Kidney (tissue), 14 donors: ENCODE measurements around the gene RTN4RL2. TPM values are rescaled to one million over a fixed set of nuclear protein-coding genes. Genes with fewer than 3 reads are reported as not detected.

ENCODE experiments used
- DNase-seq, 5 donors: peaks; one replicate each; pipeline ENCODE4 v3.0.0-alpha.2; 2013 to 2020
- FAIRE-seq: peaks from 2 replicates; lab custom pipeline; 2012; peaks lifted over from hg19 to GRCh38; lab: Jason Lieb, UNC
- H3K27ac ChIP-seq, 2 donors: one replicate each; pipeline ENCODE4 v1.7.0; 2013; ENCODE audit warnings: low read depth in 2 of 2, low read length in 2 of 2, inconsistent platforms in 1 of 2
- H3K27me3 ChIP-seq: one replicate; pipeline ENCODE4 v1.7.1; 2013; ENCODE audit warnings: low read length, inconsistent platforms; ENCODE audit not compliant: control insufficient read depth, insufficient read depth
- H3K36me3 ChIP-seq, 3 donors: one replicate each; pipeline versions ENCODE4 v1.7.0 to v1.7.1; 2013; ENCODE audit warnings: low read length in 3 of 3, control low read depth in 1 of 3, inconsistent platforms in 1 of 3; ENCODE audit not compliant: insufficient read depth in 3 of 3, control insufficient read depth in 2 of 3
- H3K4me1 ChIP-seq, 3 donors: one replicate each; pipeline versions ENCODE4 v1.7.0 to v1.7.1; 2013; ENCODE audit warnings: low read length in 3 of 3, inconsistent platforms in 1 of 3, low read depth in 1 of 3; ENCODE audit not compliant: control insufficient read depth in 2 of 3, insufficient read depth in 2 of 3
- H3K4me3 ChIP-seq, 3 donors: one replicate each; pipeline versions ENCODE4 v1.7.0 to v1.8.1; 2013; ENCODE audit warnings: low read length in 3 of 3, control low read depth in 1 of 3, inconsistent platforms in 1 of 3
- H3K9ac ChIP-seq, 3 donors: one replicate each; pipeline versions ENCODE4 v1.7.0 to v1.7.1; 2013; ENCODE audit warnings: low read length in 3 of 3, control low read depth in 1 of 3, inconsistent platforms in 1 of 3
- H3K9me3 ChIP-seq, 3 donors: one replicate each; pipeline versions ENCODE4 v1.7.0 to v1.7.1; 2013; ENCODE audit warnings: low read length in 3 of 3, control low read depth in 1 of 3, inconsistent platforms in 1 of 3; ENCODE audit not compliant: control insufficient read depth in 2 of 3, insufficient read depth in 1 of 3
- intact Hi-C: fragments of 100-400 bp; cut with DNase I; formaldehyde crosslinking; loops from one replicate; pipeline ENCODE4 v1.11.1; 2022
- polyA plus RNA-seq: library from polyadenylated mRNA; stranded (reverse); fragments of 350-450 nt; fragmentation: Illumina TruSeq; extraction: RNeasy Lipid Tissue Mini Kit (QIAGEN cat#74804); gene quantifications from one replicate; pipeline ENCODE4 v1.2.3, GENCODE V29; 2014; ENCODE audit warnings: low read depth, low replicate concordance; ENCODE audit not compliant: insufficient read depth
- total RNA-seq: library from RNA; stranded (reverse); fragmentation: NEBNext Ultra II Directional; extraction: Animal tissue kit (Norgen Biotek cat#: 25700); gene quantifications from one replicate; pipeline ENCODE4 v1.2.1, GENCODE V29; 2021
- TF ChIP-seq, protein P1 (sequence below): IDR thresholded peaks from 3 replicates; pipeline ENCODE4 v1.5.1; 2012; ENCODE audit warnings: mild to moderate bottlenecking, moderate library complexity, borderline replicate concordance; ENCODE audit not compliant: insufficient read depth; ENCODE audit errors: extremely low read depth
- donor health status: control.
- donor health status: control.
- donor health status: control.
- donor health status: control.
- donor health status: control.
- donor health status: DM: yes; HTN: yes; CAD: no.
- donor health status: Normal renal cell carcinoma (clear cell type).

The RTN4RL2 gene
- total and polyA plus RNA-seq, 2 donors from 2014 or later = 2.6 to 5.5 TPM

DNA sequence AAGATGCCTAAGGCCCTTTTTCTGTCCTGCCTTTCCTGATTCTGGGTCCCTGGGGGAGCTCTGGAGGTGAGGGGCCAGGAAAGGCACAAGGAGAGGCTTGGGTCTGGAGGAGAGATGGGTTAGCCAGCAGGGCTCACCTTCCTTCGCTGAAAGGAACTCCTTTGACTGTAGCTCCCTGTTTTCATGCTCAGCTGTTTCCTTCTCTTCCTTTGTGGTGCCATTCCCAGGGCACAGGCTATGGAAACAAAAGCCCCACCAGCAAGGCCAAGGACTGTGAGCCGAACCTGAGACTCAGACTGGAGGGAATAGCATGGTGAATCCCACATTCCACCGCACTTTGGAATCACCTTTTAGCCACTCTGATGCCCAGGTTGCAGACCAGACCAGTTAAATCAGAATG, 43.9 kb upstream of the RTN4RL2 start:
- TF ChIP-seq, protein P1, sequence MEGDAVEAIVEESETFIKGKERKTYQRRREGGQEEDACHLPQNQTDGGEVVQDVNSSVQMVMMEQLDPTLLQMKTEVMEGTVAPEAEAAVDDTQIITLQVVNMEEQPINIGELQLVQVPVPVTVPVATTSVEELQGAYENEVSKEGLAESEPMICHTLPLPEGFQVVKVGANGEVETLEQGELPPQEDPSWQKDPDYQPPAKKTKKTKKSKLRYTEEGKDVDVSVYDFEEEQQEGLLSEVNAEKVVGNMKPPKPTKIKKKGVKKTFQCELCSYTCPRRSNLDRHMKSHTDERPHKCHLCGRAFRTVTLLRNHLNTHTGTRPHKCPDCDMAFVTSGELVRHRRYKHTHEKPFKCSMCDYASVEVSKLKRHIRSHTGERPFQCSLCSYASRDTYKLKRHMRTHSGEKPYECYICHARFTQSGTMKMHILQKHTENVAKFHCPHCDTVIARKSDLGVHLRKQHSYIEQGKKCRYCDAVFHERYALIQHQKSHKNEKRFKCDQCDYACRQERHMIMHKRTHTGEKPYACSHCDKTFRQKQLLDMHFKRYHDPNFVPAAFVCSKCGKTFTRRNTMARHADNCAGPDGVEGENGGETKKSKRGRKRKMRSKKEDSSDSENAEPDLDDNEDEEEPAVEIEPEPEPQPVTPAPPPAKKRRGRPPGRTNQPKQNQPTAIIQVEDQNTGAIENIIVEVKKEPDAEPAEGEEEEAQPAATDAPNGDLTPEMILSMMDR = no peak
- no peak overlapping the region for H3K4me3 ChIP-seq
- no peaks in the 10 kb centered on the region for H3K27me3 ChIP-seq
- H3K9ac ChIP-seq = no peak overlapping the region
- no peaks in the 10 kb centered on the region for H3K9me3 ChIP-seq
- H3K27ac ChIP-seq = no peak overlapping the region
- peaks cover 0 to 6% (median 4%) of the 10 kb centered on the region in 3 donors for H3K36me3 ChIP-seq
- FAIRE-seq = no peak
- H3K4me1 ChIP-seq = no peaks in the 10 kb centered on the region
- no peak for DNase-seq
- intact Hi-C loops = no loop called here

DNA sequence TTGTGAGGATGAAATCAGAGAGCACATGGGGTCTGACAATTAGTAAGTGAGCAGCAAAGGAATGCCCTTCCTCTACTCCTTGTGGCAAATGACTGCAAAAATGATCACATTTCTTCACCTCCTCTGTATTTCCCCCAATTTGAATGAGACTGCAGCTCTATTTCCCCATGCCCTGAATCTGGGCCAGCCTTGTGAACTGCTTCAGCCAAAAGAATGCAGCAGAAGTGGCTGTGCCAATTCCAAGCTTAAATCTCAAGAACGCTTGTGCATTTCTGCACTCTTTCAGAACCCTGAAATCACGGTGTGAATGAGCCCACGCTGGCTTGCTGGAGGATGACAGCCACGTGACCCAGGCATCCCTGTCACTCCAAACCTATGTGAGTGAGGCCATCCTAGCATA, 43.3 kb upstream of the RTN4RL2 start:
- H3K27ac ChIP-seq = no peak overlapping the region
- TF ChIP-seq, protein P1 = no peak
- no peaks in the 10 kb centered on the region for H3K9me3 ChIP-seq
- intact Hi-C loops = no loop called here
- no peak for DNase-seq
- H3K36me3 ChIP-seq = peaks cover 0 to 6% (median 4%) of the 10 kb centered on the region in 3 donors
- H3K9ac ChIP-seq = no peak overlapping the region
- H3K4me1 ChIP-seq = no peaks in the 10 kb centered on the region
- no peak for FAIRE-seq
- H3K27me3 ChIP-seq = no peaks in the 10 kb centered on the region
- H3K4me3 ChIP-seq = no peak overlapping the region

DNA sequence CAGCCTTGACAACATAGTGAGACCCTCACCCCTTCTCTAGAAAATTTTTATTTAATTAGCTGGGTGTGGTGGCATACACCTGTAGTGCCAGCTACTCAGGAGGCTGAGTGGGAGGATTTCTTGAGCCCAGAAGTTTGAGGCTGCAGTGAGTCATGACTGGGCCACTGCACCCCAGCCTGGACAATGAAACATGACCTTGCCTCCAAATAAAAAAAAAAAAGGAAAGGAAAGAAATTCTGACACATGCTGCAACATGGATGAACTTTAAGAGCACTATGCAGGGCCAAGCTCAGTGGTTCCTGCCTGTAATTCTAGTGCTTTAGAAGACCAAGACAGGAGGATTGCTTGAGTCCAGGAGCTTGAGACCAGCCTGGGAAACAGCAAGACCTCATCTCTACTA, 42.2 kb upstream of the RTN4RL2 start:
- H3K27ac ChIP-seq = no peak overlapping the region
- H3K36me3 ChIP-seq = peaks cover 0 to 6% (median 4%) of the 10 kb centered on the region in 3 donors
- no peak overlapping the region for H3K9ac ChIP-seq
- H3K4me3 ChIP-seq = no peak overlapping the region
- TF ChIP-seq, protein P1 = no peak
- intact Hi-C loops = no loop called here
- H3K27me3 ChIP-seq = no peaks in the 10 kb centered on the region
- no peaks in the 10 kb centered on the region for H3K9me3 ChIP-seq
- FAIRE-seq = no peak
- peaks cover 0 to 2% (median 0%) of the 10 kb centered on the region in 3 donors for H3K4me1 ChIP-seq
- DNase-seq = no peak

DNA sequence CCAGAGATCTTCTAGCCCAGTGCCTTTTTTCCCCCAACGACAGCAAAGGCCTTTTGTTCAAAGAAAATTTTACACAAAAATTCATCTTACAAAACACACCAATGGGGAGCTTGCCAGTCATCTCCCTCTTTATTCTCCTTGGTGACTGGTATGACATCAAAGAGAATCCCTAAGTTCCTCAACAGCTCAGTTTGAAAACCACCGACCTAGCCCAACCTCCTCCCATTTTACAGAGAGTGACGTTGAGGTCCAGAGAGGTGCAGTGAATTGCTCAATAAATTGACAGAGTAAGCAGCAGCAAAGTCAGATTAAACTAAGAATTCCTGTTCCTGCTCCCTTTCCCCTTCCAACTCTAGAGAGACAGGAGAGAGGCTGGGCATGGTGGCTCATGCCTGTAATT, 41.2 kb upstream of the RTN4RL2 start:
- intact Hi-C loops = no loop called here
- no peak for FAIRE-seq
- no peak overlapping the region for H3K9ac ChIP-seq
- H3K4me3 ChIP-seq = no peak overlapping the region
- H3K9me3 ChIP-seq = no peaks in the 10 kb centered on the region
- DNase-seq = no peak
- no peak overlapping the region for H3K27ac ChIP-seq
- peaks cover 0 to 4% (median 0%) of the 10 kb centered on the region in 3 donors for H3K4me1 ChIP-seq
- H3K27me3 ChIP-seq = no peaks in the 10 kb centered on the region
- peaks cover 0 to 6% (median 4%) of the 10 kb centered on the region in 3 donors for H3K36me3 ChIP-seq
- TF ChIP-seq, protein P1 = no peak
